ENCODE measurements around the gene ARNT2. TPM values are rescaled to one million over a fixed set of nuclear protein-coding genes. Genes with fewer than 3 reads are reported as not detected.

Gene ARNT2
- total RNA-seq, 2 experiments from 2014 or later, result 0.34 TPM; not detected in 1

GRCh38 chr15:80568298-80568697, 164.1 kb downstream of the ARNT2 start:
- Mint-ChIP-seq H3K27ac (no peak overlapping the region), H3K9me3 (no peaks in the 10 kb centered on the region), H3K4me1 (ENCODE audit: low read depth) (no peaks in the 10 kb centered on the region), H3K27me3 (peaks cover 7% of the 10 kb centered on the region), H3K36me3 (ENCODE audit: low read depth) (no peaks in the 10 kb centered on the region), H3K4me3 (no peak overlapping the region)
- DNase-seq (peak; percentile 7), ATAC-seq (peak; percentile 24)
- no peak for TF ChIP-seq CTCF (IDR thresholded peaks at IDR 0.05)
- intact Hi-C loops (cut with micrococcal nuclease), result no loop called here
- POLR2A ChIA-PET, result no interaction called here
- CTCF ChIA-PET, result interaction anchor here (1.0 to 3.7 kb wide), 5 partner anchors 112 to 402 kb away, joined by 3 to 24 read pairs (median 5); partner anchors contain the start of gene ABHD17C

- DNase-seq (no peak), ATAC-seq (no peak)
- Mint-ChIP-seq H3K27ac (no peak overlapping the region), H3K36me3 (ENCODE audit: low read depth) (no peaks in the 10 kb centered on the region), H3K4me3 (no peak overlapping the region), H3K27me3 (peaks cover 7% of the 10 kb centered on the region), H3K9me3 (no peaks in the 10 kb centered on the region), H3K4me1 (ENCODE audit: low read depth) (no peaks in the 10 kb centered on the region)
- ChIA-PET POLR2A (no interaction called here), CTCF (interaction anchor here (3.7 kb wide), 1 partner anchor 207 kb away, joined by 24 read pairs; no protein-coding TSS in a partner anchor)
- no peak for TF ChIP-seq CTCF (IDR thresholded peaks at IDR 0.05)
- intact Hi-C loops (cut with micrococcal nuclease), result no loop called here
These were observed 164.9 kb downstream of the ARNT2 start for GRCh38 chr15:80568876-80569605.

GRCh38 chr15:80569656-80570055, 165.5 kb downstream of the ARNT2 start:
- POLR2A ChIA-PET, result no interaction called here
- no peaks in the 10 kb centered on the region for H3K9me3 Mint-ChIP-seq
- intact Hi-C loops (cut with micrococcal nuclease), result no loop called here

GRCh38 chr15:80570553-80570952, 166.4 kb downstream of the ARNT2 start:
- TF ChIP-seq CTCF (IDR thresholded peaks at IDR 0.05), result no peak
- CTCF ChIA-PET, result no interaction called here
- Mint-ChIP-seq H3K4me1 (ENCODE audit: low read depth) (no peaks in the 10 kb centered on the region), H3K27me3 (peaks cover 7% of the 10 kb centered on the region), H3K27ac (no peak overlapping the region), H3K4me3 (no peak overlapping the region), H3K9me3 (no peaks in the 10 kb centered on the region), H3K36me3 (ENCODE audit: low read depth) (no peaks in the 10 kb centered on the region)
- no peak for DNase-seq
- intact Hi-C loops (cut with micrococcal nuclease), result no loop called here
- ATAC-seq, result no peak
- POLR2A ChIA-PET, result no interaction called here

More at GRCh38 chr15:80569656-80570055, 165.5 kb downstream of the ARNT2 start:
- TF ChIP-seq CTCF (IDR thresholded peaks at IDR 0.05), result no peak
- no peaks in the 10 kb centered on the region for H3K36me3 Mint-ChIP-seq (ENCODE audit: low read depth)
- no peak overlapping the region for H3K4me3 Mint-ChIP-seq
- CTCF ChIA-PET, result interaction anchor here (3.7 kb wide), 1 partner anchor 207 kb away, joined by 24 read pairs; no protein-coding TSS in a partner anchor
- peaks cover 7% of the 10 kb centered on the region for H3K27me3 Mint-ChIP-seq
- no peak for DNase-seq
- H3K27ac Mint-ChIP-seq, result no peak overlapping the region
- no peaks in the 10 kb centered on the region for H3K4me1 Mint-ChIP-seq (ENCODE audit: low read depth)
- no peak for ATAC-seq

GRCh38 chr15:80572337-80572736, 168.2 kb downstream of the ARNT2 start:
- H3K4me1 Mint-ChIP-seq (ENCODE audit: low read depth), result no peaks in the 10 kb centered on the region
- H3K27ac Mint-ChIP-seq, result no peak overlapping the region
- no peaks in the 10 kb centered on the region for H3K36me3 Mint-ChIP-seq (ENCODE audit: low read depth)
- no peaks in the 10 kb centered on the region for H3K9me3 Mint-ChIP-seq
- ChIA-PET CTCF (no interaction called here), POLR2A (no interaction called here)
- TF ChIP-seq CTCF (IDR thresholded peaks at IDR 0.05), result no peak
- intact Hi-C loops (cut with micrococcal nuclease), result no loop called here
- no peak for ATAC-seq
- H3K4me3 Mint-ChIP-seq, result no peak overlapping the region
- peaks cover 1% of the 10 kb centered on the region for H3K27me3 Mint-ChIP-seq
- DNase-seq, result no peak

Measured in activated CD8-positive, alpha-beta T cell treated with anti-CD3 and anti-CD28 coated beads for 36 hours (primary cell).